HG02610 (cell line): ENCODE measurements around the gene MANSC4.
A peak's percentile ranks its signal among the peaks of the same experiment; 100 is the strongest.

ENCODE experiments used
- ATAC-seq: cut with Tn5 transposase; IDR thresholded peaks from one replicate; pipeline ENCODE4 v1.9.1; 2021; ENCODE audit warnings: mild to moderate bottlenecking, moderate library complexity; ENCODE audit not compliant: unreplicated experiment

MANSC4 gene

DNA sequence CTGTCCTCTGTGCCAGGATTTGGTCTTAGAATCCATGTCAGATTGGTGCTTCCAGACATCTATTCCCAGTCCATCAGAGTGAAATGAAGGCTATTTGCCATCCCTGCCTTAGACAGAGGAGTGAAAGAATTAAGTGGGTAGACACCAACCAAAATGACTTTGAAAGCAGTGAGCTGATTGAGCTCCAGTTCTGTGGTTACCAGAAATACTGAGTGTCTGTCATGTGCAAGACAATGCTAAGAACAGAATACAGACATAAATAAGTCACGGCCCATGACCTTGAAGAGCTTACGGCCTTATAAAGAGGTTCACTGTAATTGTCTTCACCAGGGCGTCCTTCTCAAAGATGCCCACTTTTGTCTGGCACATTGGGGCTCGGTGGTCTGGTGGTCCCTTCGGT lies 21.6 kb upstream of the MANSC4 start:
- ATAC-seq, result no peak

DNA sequence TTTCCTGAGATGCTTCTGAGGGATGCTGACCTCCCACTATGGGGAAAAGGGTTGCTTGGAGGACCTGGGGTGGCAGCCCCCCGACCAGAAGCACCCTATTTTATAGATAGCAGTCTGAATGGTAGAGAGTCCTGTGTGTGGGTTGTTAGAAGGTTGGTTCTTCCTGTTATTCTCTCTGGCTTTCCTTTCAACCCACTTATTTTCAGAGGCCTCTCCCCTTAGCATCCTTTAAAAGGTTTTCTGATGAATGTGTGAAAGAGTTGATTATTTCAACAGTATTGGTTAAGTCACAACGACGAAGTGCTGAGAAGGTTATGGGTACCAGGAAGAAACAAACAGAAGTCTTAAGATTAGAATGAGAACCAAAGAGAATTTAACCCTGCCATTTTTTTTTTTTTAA lies 20.8 kb upstream of the MANSC4 start:
- no peak for ATAC-seq

GRCh38 chr12:27797301-27798025 lies 17.4 kb upstream of the MANSC4 start:
- ATAC-seq, result no peak

GRCh38 chr12:27796128-27796527 lies 16.1 kb upstream of the MANSC4 start:
- ATAC-seq, result no peak

GRCh38 chr12:27794818-27795584 lies 15.0 kb upstream of the MANSC4 start:
- no peak for ATAC-seq

DNA sequence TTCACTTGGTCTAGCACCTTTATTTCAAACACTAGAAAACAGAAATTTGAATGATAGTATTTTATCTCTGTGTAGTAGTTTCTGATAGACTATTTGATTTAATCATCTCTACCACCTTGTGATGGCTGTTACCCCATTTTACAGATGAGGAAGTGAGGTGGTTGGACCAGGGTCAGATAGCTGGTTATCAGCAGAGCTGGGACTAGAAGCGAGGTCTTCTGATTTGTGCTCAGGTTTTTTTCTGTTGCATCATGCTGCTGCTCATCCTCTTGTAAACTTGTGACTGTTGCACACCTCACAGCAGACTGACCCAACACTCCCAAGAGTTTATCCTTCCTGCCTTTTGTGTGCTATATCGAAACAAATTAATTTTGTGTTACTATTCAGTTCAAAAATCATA lies 10.1 kb upstream of the MANSC4 start:
- no peak for ATAC-seq

GRCh38 chr12:27787559-27787958 lies 7.5 kb upstream of the MANSC4 start:
- no peak for ATAC-seq

- ATAC-seq, result no peak
These were observed 6.0 kb upstream of the MANSC4 start for GRCh38 chr12:27785882-27786570.

GRCh38 chr12:27782481-27782880 lies 2.4 kb upstream of the MANSC4 start:
- no peak for ATAC-seq

GRCh38 chr12:27781680-27782079 lies 1.6 kb upstream of the MANSC4 start:
- ATAC-seq, result no peak

- peak; percentile 21 for ATAC-seq
These were observed 774 bp upstream of the MANSC4 start for GRCh38 chr12:27780612-27781408.

- ATAC-seq, result peak; percentile 14
These were observed 568 bp downstream of the MANSC4 start for GRCh38 chr12:27779416-27779919.

DNA sequence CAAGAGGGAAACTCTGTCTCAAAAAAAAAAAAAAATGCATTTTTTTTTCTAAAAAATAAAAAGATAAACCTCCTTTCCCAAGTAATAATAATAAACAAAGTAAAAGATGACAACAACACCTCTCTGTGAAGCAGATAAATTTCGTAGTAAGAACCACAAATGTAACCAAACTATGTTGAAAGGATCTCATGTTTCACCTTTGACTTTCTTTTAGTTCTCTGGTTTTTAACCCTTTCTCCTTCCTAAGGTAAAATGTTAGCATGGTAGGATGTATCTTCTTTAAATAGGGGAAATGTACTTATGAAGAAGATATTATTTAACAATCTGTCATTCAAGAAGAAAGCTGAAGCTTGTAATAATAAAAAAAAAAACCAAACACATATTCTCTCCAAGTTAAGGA lies 1.8 kb downstream of the MANSC4 start:
- ATAC-seq, result no peak

GRCh38 chr12:27777141-27777540 lies 2.9 kb downstream of the MANSC4 start:
- no peak for ATAC-seq

DNA sequence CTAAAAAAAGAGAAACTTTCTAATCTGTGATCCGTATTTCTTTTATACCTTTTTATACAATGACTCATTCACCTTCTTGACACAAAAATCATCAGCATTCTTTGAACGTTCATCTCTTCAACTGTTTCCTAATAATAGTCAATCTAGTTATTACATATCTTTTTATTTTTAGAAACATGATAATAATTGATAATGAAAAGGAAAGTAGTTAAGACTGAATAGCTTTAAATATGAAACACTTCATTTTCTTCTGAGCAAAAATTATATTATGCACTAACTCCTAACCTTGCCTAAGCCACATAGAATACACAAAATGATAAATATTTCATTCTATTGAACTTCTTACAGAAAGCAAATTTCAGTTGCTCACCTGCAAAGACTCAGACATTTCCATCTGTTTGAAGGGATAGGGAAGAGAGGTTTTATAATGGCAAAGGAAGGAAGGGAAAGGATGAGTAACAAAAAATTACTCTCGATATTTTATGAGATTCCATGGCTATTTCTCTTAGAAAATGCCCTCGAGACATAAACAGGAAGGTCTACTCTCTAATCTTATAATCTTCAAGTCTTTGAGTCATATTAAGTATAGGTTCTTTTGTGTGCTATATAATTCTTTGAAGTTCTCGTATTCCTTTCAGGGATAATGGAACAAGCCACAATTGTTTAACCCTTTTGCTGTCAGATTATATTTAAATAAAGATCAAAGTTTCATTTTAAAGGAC lies 7.5 kb downstream of the MANSC4 start:
- ATAC-seq, result no peak

DNA sequence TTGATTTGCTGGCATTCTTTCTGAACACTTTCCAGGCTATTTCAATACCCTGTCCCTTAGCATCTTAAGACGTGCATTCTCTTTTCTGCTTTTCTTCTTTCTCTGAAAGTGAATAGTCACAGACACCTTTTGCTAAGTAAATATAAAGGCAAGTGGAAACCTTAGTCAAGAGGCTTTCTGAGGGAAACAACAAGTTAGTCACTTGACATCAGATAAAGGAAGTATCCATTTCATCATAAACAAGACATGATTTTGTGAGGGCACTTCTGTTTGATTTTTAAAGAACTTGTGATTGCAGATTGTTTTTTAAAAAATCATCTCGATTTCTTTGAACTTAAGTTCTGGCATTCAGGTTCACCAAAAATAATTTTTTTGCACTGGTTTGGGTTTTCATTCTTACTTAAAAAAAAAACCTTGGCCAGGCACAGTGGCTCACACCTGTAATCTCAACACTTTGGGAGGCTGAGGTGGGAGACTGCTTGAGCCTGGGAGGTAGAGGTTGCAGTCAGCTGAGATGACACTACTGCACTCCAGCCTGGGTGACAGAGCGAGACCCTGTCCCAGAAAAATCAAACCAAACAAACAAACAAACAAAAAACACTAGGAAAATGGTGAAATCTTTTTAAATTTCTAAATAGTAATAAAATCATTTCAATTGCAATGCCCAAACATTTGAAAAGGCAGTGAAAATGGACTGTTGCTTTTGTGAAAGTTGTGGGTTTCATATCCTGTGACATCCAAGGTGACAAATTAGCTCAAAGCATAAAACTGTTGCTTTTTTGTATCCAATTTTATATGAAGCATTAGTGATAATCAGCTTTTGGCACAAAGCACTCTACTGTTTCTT lies 8.3 kb downstream of the MANSC4 start:
- no peak for ATAC-seq

- no peak for ATAC-seq
These were observed 10.8 kb downstream of the MANSC4 start for GRCh38 chr12:27769142-27769673.

- ATAC-seq, result peak; percentile 67
These were observed 13.4 kb downstream of the MANSC4 start for GRCh38 chr12:27766587-27766986.

GRCh38 chr12:27762757-27763156 lies 17.3 kb downstream of the MANSC4 start:
- peak; percentile 53 for ATAC-seq
